HCT116 (cell line): Measurements from ENCODE around the gene POU5F1. TPM values are rescaled to one million over a fixed set of nuclear protein-coding genes. Genes with fewer than 3 reads are reported as not detected.

Experiments
- ATAC-seq: fragments of 200-7000 bp; cut with Tn5 transposase; 2 replicates; pipeline ENCODE4 v1.9.1; 2020; ENCODE audit warnings: mild to moderate bottlenecking, moderate library complexity
- BruUV-seq: library from RNA; stranded (reverse); fragments of 400-500 nt; replicated peaks from 2 replicates; lab custom pipeline; 2021; lab: Mats Ljungman, UMichigan
- CTCF ChIA-PET: fragments of 300-600 bp; sonication (Branson Sonifier 250); formaldehyde crosslinking; loops from one replicate; lab custom pipeline; 2021; ENCODE audit warnings: antibody characterized with exemption; lab: Charles Lee
- POLR2A ChIA-PET: fragments of 300-600, 350-600 bp; sonication (Branson Sonifier 250); formaldehyde crosslinking; loops from one replicate; lab custom pipeline; 2021; ENCODE audit warnings: antibody characterized with exemption; lab: Charles Lee
- RAD21 ChIA-PET, 2 experiments: fragments of 300-600 bp; sonication (Branson Sonifier 250); formaldehyde crosslinking; loops; one replicate each; lab custom pipeline; 2023; ENCODE audit warnings: low total read pairs in 2 of 2; ENCODE audit not compliant: uncharacterized antibody in 2 of 2, unreplicated experiment in 2 of 2, low non-redundant PET in 1 of 2; lab: Charles Lee
- DNase-seq: peaks from one replicate; pipeline ENCODE4 v3.0.0-alpha.2; 2010; ENCODE audit warnings: low read depth, low spot score
- H2AFZ ChIP-seq: fragments of 200-600 bp; shearing (Covaris generic), sonication (generic); 2 replicates; pipeline ENCODE4 v1.6.1; 2017; ENCODE audit warnings: low read depth, mixed run types, mixed read lengths, antibody characterized with exemption, low read length; ENCODE audit not compliant: poor library complexity, severe bottlenecking
- H3K27ac ChIP-seq: 2 replicates; pipeline ENCODE4 v1.5.1; 2012; ENCODE audit warnings: low read depth, low read length
- H3K27me3 ChIP-seq: fragments of 200-600 bp; sonication (generic); 2 replicates; pipeline ENCODE4 v1.6.1; 2016; ENCODE audit warnings: mixed run types, low read length, mixed read lengths; ENCODE audit not compliant: insufficient read depth
- H3K36me3 ChIP-seq, 2 experiments: fragments of 200-500 bp in 1 of 2; fragments of 200-600 bp in 1 of 2; sonication (Bioruptor generic) in 1 of 2; sonication (generic) in 1 of 2; 2 replicates each; pipeline versions ENCODE4 v1.5.1 to v1.6.1; 2014 to 2016; ENCODE audit warnings: low read length in 2 of 2, inconsistent platforms in 1 of 2, mixed read lengths in 1 of 2, mixed run types in 1 of 2; ENCODE audit not compliant: insufficient read depth in 2 of 2, control insufficient read depth in 1 of 2
- H3K4me1 ChIP-seq, 2 experiments: fragments of 200-600 bp in 1 of 2; sonication (generic) in 1 of 2; 2 replicates each; pipeline versions ENCODE4 v1.5.1 to v1.6.1; 2012 to 2017; ENCODE audit warnings: low read length in 2 of 2, inconsistent platforms in 1 of 2, mild to moderate bottlenecking in 1 of 2, mixed read lengths in 1 of 2, mixed run types in 1 of 2, moderate library complexity in 1 of 2; ENCODE audit not compliant: insufficient read depth in 2 of 2, control insufficient read depth in 1 of 2
- H3K4me2 ChIP-seq: fragments of 200-600 bp; sonication (generic); 2 replicates; pipeline ENCODE4 v1.6.1; 2017; ENCODE audit warnings: mixed run types, low read length, mixed read lengths
- H3K4me3 ChIP-seq, 2 experiments: fragments of 200-600 bp in 1 of 2; sonication (generic) in 1 of 2; replicated peaks in 1 of 2; 2 replicates each; pipeline ENCODE4 v1.5.1; 2011 to 2016; ENCODE audit warnings: low read length in 2 of 2, control low read depth in 1 of 2, low read depth in 1 of 2, mild to moderate bottlenecking in 1 of 2, mixed read lengths in 1 of 2, mixed run types in 1 of 2
- H3K79me2 ChIP-seq: fragments of 200-600 bp; sonication (generic); 2 replicates; pipeline ENCODE4 v1.6.1; 2017; ENCODE audit warnings: mild to moderate bottlenecking, mixed run types, low read length, moderate library complexity, mixed read lengths; ENCODE audit not compliant: insufficient read depth
- H3K9ac ChIP-seq: fragments of 200-600 bp; sonication (generic); 2 replicates; pipeline ENCODE4 v1.6.1; 2016; ENCODE audit warnings: low read length, mixed read lengths
- H3K9me2 ChIP-seq: fragments of 200-600 bp; sonication (generic), shearing (Covaris generic); 2 replicates; pipeline ENCODE4 v1.6.1; 2017; ENCODE audit warnings: mixed run types, mild to moderate bottlenecking, moderate library complexity; ENCODE audit not compliant: insufficient read depth
- H3K9me3 ChIP-seq, 2 experiments: fragments of 200-500 bp in 1 of 2; fragments of 200-600 bp in 1 of 2; sonication (Bioruptor generic) in 1 of 2; sonication (generic) in 1 of 2; 2 replicates each; pipeline ENCODE4 v1.6.1; 2014 to 2017; ENCODE audit warnings: low read length in 2 of 2, mixed read lengths in 2 of 2, inconsistent platforms in 1 of 2, low read depth in 1 of 2, mild to moderate bottlenecking in 1 of 2, mixed run types in 1 of 2, moderate library complexity in 1 of 2; ENCODE audit not compliant: control insufficient read depth in 1 of 2, insufficient read depth in 1 of 2
- H4K20me1 ChIP-seq: fragments of 200-600 bp; sonication (generic), shearing (Covaris generic); 2 replicates; pipeline ENCODE4 v1.6.1; 2017; ENCODE audit warnings: mixed run types, mild to moderate bottlenecking, moderate library complexity; ENCODE audit not compliant: insufficient read depth
- CBX3 ChIP-seq: IDR thresholded peaks from 2 replicates; pipeline ENCODE4 v1.6.1; 2012; ENCODE audit warnings: low read depth
- POLR2A ChIP-seq: IDR thresholded peaks from 2 replicates; pipeline ENCODE4 v1.7.0; 2011; ENCODE audit warnings: borderline replicate concordance; ENCODE audit not compliant: insufficient read depth, insufficient read length; ENCODE audit errors: extremely low read depth
- SIN3A ChIP-seq: IDR thresholded peaks from 2 replicates; pipeline ENCODE4 v1.6.1; 2012; ENCODE audit warnings: low read depth
- YY1 ChIP-seq: IDR thresholded peaks from 2 replicates; pipeline ENCODE4 v1.6.1; 2011; ENCODE audit warnings: low read length, low read depth, moderate library complexity, mild to moderate bottlenecking; ENCODE audit not compliant: insufficient replicate concordance; ENCODE audit errors: extremely low read depth
- intact Hi-C: fragments of 100-400 bp; cut with micrococcal nuclease; formaldehyde crosslinking; loops from 2 replicates; pipeline ENCODE4 v1.10.0; 2022
- total RNA-seq: library from RNA; stranded (reverse); gene quantifications from one replicate; pipeline ENCODE4 v1.2.1, GENCODE V29; 2021; ENCODE audit not compliant: unreplicated experiment
- TF ChIP-seq, protein P1 (sequence below): IDR thresholded peaks from 2 replicates; pipeline ENCODE4 v1.6.1; 2012; ENCODE audit warnings: low read depth
- TF ChIP-seq, protein P2 (sequence below): IDR thresholded peaks from 2 replicates; pipeline ENCODE4 v1.6.1; 2012

Gene POU5F1
- total RNA-seq, 1 experiment from 2014 or later, result 1.9 TPM

DNA sequence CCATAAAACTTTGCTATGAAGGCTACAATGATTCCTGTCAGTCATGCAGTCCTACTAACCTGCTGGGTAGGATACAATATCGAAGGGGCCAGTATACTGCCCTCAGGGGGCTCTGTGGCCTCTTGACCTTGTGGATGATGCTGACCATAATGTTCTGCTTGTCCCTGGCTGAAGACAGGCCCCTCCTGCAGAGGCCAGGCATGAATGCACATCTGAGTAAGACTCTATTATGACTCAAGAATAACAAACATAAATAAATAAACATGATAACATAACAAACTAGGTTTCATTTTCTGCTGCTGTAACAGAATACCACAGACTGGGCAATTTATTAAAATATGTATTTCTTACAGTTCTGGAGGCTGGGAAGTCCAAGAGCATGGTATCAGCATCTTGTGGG lies 44.0 kb upstream of the POU5F1 start:
- intact Hi-C loops, result no loop called here
- TF ChIP-seq, protein P1, sequence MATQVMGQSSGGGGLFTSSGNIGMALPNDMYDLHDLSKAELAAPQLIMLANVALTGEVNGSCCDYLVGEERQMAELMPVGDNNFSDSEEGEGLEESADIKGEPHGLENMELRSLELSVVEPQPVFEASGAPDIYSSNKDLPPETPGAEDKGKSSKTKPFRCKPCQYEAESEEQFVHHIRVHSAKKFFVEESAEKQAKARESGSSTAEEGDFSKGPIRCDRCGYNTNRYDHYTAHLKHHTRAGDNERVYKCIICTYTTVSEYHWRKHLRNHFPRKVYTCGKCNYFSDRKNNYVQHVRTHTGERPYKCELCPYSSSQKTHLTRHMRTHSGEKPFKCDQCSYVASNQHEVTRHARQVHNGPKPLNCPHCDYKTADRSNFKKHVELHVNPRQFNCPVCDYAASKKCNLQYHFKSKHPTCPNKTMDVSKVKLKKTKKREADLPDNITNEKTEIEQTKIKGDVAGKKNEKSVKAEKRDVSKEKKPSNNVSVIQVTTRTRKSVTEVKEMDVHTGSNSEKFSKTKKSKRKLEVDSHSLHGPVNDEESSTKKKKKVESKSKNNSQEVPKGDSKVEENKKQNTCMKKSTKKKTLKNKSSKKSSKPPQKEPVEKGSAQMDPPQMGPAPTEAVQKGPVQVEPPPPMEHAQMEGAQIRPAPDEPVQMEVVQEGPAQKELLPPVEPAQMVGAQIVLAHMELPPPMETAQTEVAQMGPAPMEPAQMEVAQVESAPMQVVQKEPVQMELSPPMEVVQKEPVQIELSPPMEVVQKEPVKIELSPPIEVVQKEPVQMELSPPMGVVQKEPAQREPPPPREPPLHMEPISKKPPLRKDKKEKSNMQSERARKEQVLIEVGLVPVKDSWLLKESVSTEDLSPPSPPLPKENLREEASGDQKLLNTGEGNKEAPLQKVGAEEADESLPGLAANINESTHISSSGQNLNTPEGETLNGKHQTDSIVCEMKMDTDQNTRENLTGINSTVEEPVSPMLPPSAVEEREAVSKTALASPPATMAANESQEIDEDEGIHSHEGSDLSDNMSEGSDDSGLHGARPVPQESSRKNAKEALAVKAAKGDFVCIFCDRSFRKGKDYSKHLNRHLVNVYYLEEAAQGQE, result no peak
- TF ChIP-seq, all 23 proteins: peak for 0
- Histone ChIP-seq H3K79me2 (no peaks in the 10 kb centered on the region), H3K9me2 (no peaks in the 10 kb centered on the region), H3K36me3 (no peaks in the 10 kb centered on the region), H3K9me3 (no peaks in the 10 kb centered on the region), H3K4me3 (no peak overlapping the region), H2AFZ (no peak overlapping the region), H3K4me1 (no peaks in the 10 kb centered on the region), H3K4me2 (no peak overlapping the region), H4K20me1 (no peaks in the 10 kb centered on the region), H3K9ac (no peak overlapping the region), H3K27me3 (no peaks in the 10 kb centered on the region), H3K27ac (no peak overlapping the region)
- CTCF ChIA-PET, result no interaction called here
- BruUV-seq, result no TSS peak
- DNase-seq (no peak), ATAC-seq (no peak)
- POLR2A ChIA-PET, result no interaction called here
- RAD21 ChIA-PET, result no interaction called here

DNA sequence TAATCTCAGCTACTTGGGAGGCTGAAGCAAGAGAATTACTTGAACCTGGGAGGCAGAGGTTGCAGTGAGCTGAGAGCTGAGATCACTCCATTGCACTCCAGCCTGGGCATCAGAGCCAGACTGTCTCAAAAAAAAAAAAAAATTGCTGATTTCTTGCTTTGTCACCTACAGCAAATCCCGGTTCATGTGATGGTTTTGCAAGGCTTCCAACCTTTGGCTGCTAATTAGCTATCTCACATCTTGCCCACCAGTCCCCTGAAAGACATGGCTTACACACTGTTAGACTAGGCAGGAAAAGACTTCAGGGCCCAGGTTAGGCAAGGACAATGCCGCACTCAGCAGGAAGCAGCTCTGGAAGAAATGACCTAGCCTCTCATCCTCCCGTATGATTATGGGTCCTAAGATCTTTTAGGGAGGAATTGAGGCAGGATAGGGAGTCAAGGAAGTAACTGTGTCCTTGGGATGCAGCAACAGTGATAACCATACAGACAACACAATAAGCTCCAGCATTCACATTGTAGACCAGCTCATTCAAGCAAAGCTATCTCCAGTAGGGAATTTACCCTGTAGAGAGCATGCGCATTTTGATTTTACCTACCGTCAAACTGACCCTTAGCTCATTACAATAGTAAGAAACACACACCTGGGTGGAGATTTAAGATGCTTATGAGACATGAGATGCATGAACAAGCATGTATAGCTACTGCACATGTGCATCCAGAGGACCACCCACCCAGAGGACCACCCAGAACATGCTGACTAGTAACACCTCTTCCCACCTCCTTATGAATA lies 40.5 kb upstream of the POU5F1 start:
- no peaks in the 10 kb centered on the region for H3K79me2 ChIP-seq
- no peaks in the 10 kb centered on the region for H4K20me1 ChIP-seq
- H3K9me3 ChIP-seq, result no peaks in the 10 kb centered on the region
- H3K4me3 ChIP-seq, result no peak overlapping the region
- H3K36me3 ChIP-seq, result no peaks in the 10 kb centered on the region
- H3K4me2 ChIP-seq, result no peak overlapping the region
- BruUV-seq, result no TSS peak
- no peak overlapping the region for H3K9ac ChIP-seq
- RAD21 ChIA-PET, result no interaction called here
- H2AFZ ChIP-seq, result no peak overlapping the region
- POLR2A ChIA-PET, result no interaction called here
- H3K27me3 ChIP-seq, result no peaks in the 10 kb centered on the region
- DNase-seq (no peak), ATAC-seq (no peak)
- intact Hi-C loops, result no loop called here
- TF ChIP-seq POLR2A, result no peak
- TF ChIP-seq, protein P1, result no peak
- TF ChIP-seq YY1, result no peak
- no peak for TF ChIP-seq CBX3
- no peak for TF ChIP-seq SIN3A
- TF ChIP-seq, protein P2, sequence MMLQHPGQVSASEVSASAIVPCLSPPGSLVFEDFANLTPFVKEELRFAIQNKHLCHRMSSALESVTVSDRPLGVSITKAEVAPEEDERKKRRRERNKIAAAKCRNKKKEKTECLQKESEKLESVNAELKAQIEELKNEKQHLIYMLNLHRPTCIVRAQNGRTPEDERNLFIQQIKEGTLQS, result no peak
- no peak overlapping the region for H3K27ac ChIP-seq
- CTCF ChIA-PET, result interaction anchor here (0.6 to 1.3 kb wide), 3 partner anchors 8 to 156 kb away, joined by 3 to 4 read pairs (median 4); no protein-coding TSS in a partner anchor
- no peaks in the 10 kb centered on the region for H3K9me2 ChIP-seq
- no peaks in the 10 kb centered on the region for H3K4me1 ChIP-seq
